NCI-H82 treated with DMSO at 0.1 percent for 48 hours (cell line): ENCODE results near the gene URB2.
"Not testable (repeated sequence)": the region's sequence is repeated elsewhere in the genome, so short reads cannot be mapped to it uniquely, and the experiment has no call there.

ENCODE experiments used
- DNase-seq: peaks from one replicate; lab custom pipeline; 2025; ENCODE audit not compliant: unreplicated experiment; lab: John Stamatoyannopoulos, UW

URB2 gene

GRCh38 chr1:229690662-229691061, 64.6 kb downstream of the URB2 start:
- DNase-seq = no peak

- no peak for DNase-seq
Measured at GRCh38 chr1:229691362-229691761, 65.3 kb downstream of the URB2 start.

DNA sequence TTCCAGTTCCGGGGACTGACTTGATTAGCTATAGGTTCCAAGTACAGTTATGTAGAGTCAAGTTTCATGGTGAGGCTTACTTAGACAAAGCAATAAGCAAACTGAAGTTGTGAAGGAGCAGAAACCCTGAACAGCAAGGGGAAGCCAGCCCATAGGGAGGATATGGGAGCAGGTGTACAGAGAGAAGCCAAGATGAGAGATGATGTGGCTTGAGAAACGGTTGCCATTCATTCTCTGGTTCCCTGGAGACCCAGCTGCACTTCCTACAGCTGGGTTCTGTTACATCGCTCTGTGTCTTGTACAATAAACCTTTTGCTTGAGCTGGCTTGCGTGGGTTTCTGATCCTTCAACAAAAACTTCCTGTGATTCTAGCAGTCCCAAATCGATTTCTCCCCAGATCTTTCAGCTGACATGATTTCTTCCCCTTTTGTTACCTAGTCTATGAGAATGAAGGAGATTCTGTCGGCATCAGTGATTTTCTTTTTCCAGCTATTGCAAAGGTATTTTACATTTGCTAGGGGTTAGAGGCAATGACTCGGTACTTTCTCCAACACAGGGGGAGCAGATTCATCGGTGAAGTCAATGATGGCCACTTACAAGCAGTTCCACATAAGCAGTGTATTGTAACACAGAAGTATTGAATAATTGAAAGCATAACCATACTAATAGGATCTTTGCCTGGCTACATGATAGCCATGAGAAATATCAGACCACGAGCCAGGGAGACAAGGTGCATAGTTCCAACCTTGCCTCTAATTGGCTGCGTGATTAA, 67.3 kb downstream of the URB2 start:
- no peak for DNase-seq

DNA sequence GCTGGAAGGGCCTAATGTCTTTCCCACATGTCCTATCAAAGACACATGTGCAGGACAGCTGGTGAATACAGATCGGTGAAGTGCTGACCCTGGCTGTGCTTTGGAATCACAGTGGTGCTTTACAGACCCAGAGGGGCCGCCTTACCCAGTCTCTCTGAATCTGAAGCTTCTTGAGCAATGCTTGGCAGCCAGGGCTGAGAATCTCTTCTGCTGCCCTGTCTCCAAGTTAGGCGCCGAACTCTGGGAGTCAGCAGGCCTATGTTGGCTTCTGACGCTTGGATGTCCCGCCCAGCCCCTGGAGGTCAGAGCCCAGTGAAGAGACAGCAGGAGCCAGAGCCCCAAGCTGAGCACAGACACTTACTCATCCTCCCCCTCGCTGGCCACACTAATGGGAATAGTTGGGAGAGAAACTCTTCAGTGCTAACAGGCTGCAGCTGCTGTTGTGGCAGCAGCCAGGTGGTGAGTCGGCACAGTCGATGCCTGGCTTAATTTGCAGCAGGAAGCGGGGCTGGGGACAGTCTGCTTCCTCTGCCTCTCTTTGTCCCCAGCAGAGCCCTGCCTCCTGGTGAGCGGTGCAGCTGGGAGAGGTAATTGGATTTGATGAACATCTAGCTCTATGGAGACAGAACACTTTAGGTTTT, 68.1 kb downstream of the URB2 start:
- peak; percentile 94 for DNase-seq

GRCh38 chr1:229696385-229696784, 70.3 kb downstream of the URB2 start:
- no peak for DNase-seq

GRCh38 chr1:229699613-229700267, 73.7 kb downstream of the URB2 start:
- DNase-seq = no peak

GRCh38 chr1:229704157-229704556, 78.1 kb downstream of the URB2 start:
- DNase-seq = no peak

DNA sequence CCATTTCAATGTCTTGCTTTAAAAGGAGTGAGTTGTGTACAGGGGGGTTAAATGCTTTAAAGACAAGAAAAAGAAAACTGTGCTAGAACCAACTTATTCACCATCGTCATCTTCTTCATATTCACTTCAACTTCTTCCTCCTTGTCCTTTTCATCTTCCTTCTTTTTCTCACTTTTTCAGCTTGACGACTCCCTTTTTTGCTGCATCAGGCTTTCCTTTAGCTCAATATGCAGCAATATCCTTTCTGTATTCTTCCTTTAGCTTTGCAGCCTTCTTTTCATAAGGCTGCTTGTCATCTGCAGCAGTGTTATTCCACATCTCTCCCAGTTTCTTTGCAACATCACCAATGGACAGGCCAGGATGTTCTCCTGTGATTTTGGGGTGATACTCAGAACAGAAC, 79.1 kb downstream of the URB2 start:
- DNase-seq = not testable (repeated sequence)

GRCh38 chr1:229707127-229707526, 81.1 kb downstream of the URB2 start:
- DNase-seq = not testable (repeated sequence)

DNA sequence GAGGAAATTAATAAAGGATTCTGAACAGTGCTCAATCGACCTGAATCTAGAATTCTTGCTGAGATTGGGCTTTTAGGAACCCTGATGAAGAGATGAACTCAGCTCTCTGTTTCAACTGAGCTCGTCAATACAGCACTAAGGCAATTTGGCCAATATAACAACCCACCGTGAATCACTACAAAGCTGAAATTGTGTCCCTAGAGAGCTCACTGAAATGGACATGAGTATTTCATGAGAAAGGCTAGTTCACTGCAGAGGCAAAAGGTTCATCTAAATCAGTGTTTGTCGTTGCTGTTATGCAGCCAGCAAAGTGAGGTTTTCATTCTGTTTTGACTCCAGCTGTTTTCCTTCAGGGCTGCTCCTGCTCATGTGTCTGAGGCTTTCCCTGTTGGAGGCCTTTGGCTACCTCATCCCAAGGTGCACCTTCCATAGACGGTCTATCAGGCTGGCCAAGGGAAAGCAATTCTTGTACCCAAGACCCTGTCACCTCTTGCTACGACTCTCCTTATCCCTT, 83.5 kb downstream of the URB2 start:
- DNase-seq = no peak
